Activated CD8-positive, alpha-beta memory T cell treated with anti-CD3 and anti-CD28 coated beads for 24 hours (primary cell): ENCODE data around the gene C9orf50.

Experiments used
- DNase-seq: peaks from one replicate; pipeline ENCODE4 v3.0.0-alpha.2; 2020

The C9orf50 gene

GRCh38 chr9:129568560-129569501 is 52.1 kb downstream of the C9orf50 start:
- DNase-seq = no peak

GRCh38 chr9:129567842-129568559 is 52.9 kb downstream of the C9orf50 start:
- DNase-seq = no peak

GRCh38 chr9:129567329-129567728 is 53.6 kb downstream of the C9orf50 start:
- no peak for DNase-seq

- no peak for DNase-seq
Measured at GRCh38 chr9:129566563-129567266, 54.2 kb downstream of the C9orf50 start.

- DNase-seq = no peak
Measured at GRCh38 chr9:129562917-129563316, 58.0 kb downstream of the C9orf50 start.

GRCh38 chr9:129562514-129562913 is 58.4 kb downstream of the C9orf50 start:
- DNase-seq = no peak
